Measurements from ENCODE around the gene NKTR. TPM values are rescaled to one million over a fixed set of nuclear protein-coding genes. Genes with fewer than 3 reads are reported as not detected.

NKTR gene
- polyA plus RNA-seq, 1 donor (not counting 4 experiments of a cell fraction or from before 2014, with no cell fraction given): 38.6 TPM

- no peaks in the 10 kb centered on the region for H3K79me2 ChIP-seq (ENCODE audit: control insufficient read depth, insufficient read depth, low read length)
- H4K20me1 ChIP-seq (ENCODE audit: control insufficient read depth, extremely low read depth, insufficient read depth, low read length): no peaks in the 10 kb centered on the region
- DNase-seq (ENCODE audit: low read depth, low spot score) (no peak), FAIRE-seq (no peak)
- no peak overlapping the region for H3K4me2 ChIP-seq (ENCODE audit: control insufficient read depth, extremely low read depth, insufficient read depth, low read depth, low read length)
- no peaks in the 10 kb centered on the region for H3K9me3 ChIP-seq (ENCODE audit: control insufficient read depth, low read depth, low read length)
- H3K27me3 ChIP-seq (ENCODE audit: control insufficient read depth, extremely low read depth, insufficient read depth, low read length): no peaks in the 10 kb centered on the region
- H3K9me1 ChIP-seq (ENCODE audit: control insufficient read depth, extremely low read depth, insufficient read depth, low read length): no peaks in the 10 kb centered on the region
- H3K9ac ChIP-seq (ENCODE audit: control insufficient read depth, extremely low read depth, insufficient read depth, low read length): no peak overlapping the region
- TF ChIP-seq EZH2 (IDR thresholded peaks at IDR 0.05; ENCODE audit: low read length) (no peak), CTCF (optimal IDR thresholded peaks at IDR 0.05 in 1 of 3, IDR thresholded peaks at IDR 0.05 in 1 of 3, conservative IDR thresholded peaks at IDR 0.05 in 1 of 3; ENCODE audit: extremely low read depth in 1 of 3, insufficient read depth in 2 of 3, low read length in 3 of 3) (no peak)
- H3K4me3 ChIP-seq (ENCODE audit: control insufficient read depth in 2 of 3, extremely low read depth in 1 of 3, insufficient read depth in 2 of 3, low read depth in 1 of 3, low read length in 3 of 3): no peak overlapping the region
- peaks cover 4% of the 10 kb centered on the region for H3K4me1 ChIP-seq (ENCODE audit: control insufficient read depth, extremely low read depth, insufficient read depth, low read length)
- H3K36me3 ChIP-seq (ENCODE audit: control insufficient read depth in 2 of 2, extremely low read depth in 1 of 2, insufficient read depth in 2 of 2, low read length in 2 of 2): peaks cover 5 to 6% of the 10 kb centered on the region in 2 experiments
- dilution Hi-C loops (cut with MboI; ENCODE audit: extremely low pct_ligation_motif_present, low sequenced_read_pairs): no loop called here
- H3K27ac ChIP-seq (ENCODE audit: control insufficient read depth, insufficient read depth, low read length): no peak overlapping the region
- no peak overlapping the region for H2AFZ ChIP-seq (ENCODE audit: control insufficient read depth, low read length)
Measured at GRCh38 chr3:42665050-42665878, 64.8 kb downstream of the NKTR start.

- no peak overlapping the region for H3K27ac ChIP-seq (ENCODE audit: control insufficient read depth, insufficient read depth, low read length)
Measured at GRCh38 chr3:42666022-42666421, 65.5 kb downstream of the NKTR start.

More at GRCh38 chr3:42666022-42666421, 65.5 kb downstream of the NKTR start:
- Histone ChIP-seq H4K20me1 (ENCODE audit: control insufficient read depth, extremely low read depth, insufficient read depth, low read length) (no peaks in the 10 kb centered on the region), H3K4me2 (ENCODE audit: control insufficient read depth, extremely low read depth, insufficient read depth, low read depth, low read length) (no peak overlapping the region), H3K79me2 (ENCODE audit: control insufficient read depth, insufficient read depth, low read length) (no peaks in the 10 kb centered on the region), H3K9me3 (ENCODE audit: control insufficient read depth, low read depth, low read length) (no peaks in the 10 kb centered on the region), H3K36me3 (ENCODE audit: control insufficient read depth in 2 of 2, extremely low read depth in 1 of 2, insufficient read depth in 2 of 2, low read length in 2 of 2) (peaks cover 5% of the 10 kb centered on the region in 2 experiments), H3K9ac (ENCODE audit: control insufficient read depth, extremely low read depth, insufficient read depth, low read length) (no peak overlapping the region), H3K4me1 (ENCODE audit: control insufficient read depth, extremely low read depth, insufficient read depth, low read length) (peaks cover 4% of the 10 kb centered on the region), H3K27me3 (ENCODE audit: control insufficient read depth, extremely low read depth, insufficient read depth, low read length) (no peaks in the 10 kb centered on the region), H2AFZ (ENCODE audit: control insufficient read depth, low read length) (no peak overlapping the region), H3K4me3 (ENCODE audit: control insufficient read depth in 2 of 3, extremely low read depth in 1 of 3, insufficient read depth in 2 of 3, low read depth in 1 of 3, low read length in 3 of 3) (no peak overlapping the region), H3K9me1 (ENCODE audit: control insufficient read depth, extremely low read depth, insufficient read depth, low read length) (no peaks in the 10 kb centered on the region)
- dilution Hi-C loops (cut with MboI; ENCODE audit: extremely low pct_ligation_motif_present, low sequenced_read_pairs): no loop called here
- DNase-seq (ENCODE audit: low read depth, low spot score): no peak
- TF ChIP-seq CTCF (optimal IDR thresholded peaks at IDR 0.05 in 1 of 3, IDR thresholded peaks at IDR 0.05 in 1 of 3, conservative IDR thresholded peaks at IDR 0.05 in 1 of 3; ENCODE audit: extremely low read depth in 1 of 3, insufficient read depth in 2 of 3, low read length in 3 of 3) (no peak), EZH2 (IDR thresholded peaks at IDR 0.05; ENCODE audit: low read length) (no peak)
- no peak for FAIRE-seq

All from keratinocyte (primary cell).